ENCODE data around the gene STAT1. TPM values are rescaled to one million over a fixed set of nuclear protein-coding genes. Genes with fewer than 3 reads are reported as not detected.
A peak's percentile ranks its signal among the peaks of the same experiment; 100 is the strongest.

Gene STAT1
- polyA plus RNA-seq, 1 donor, result 78.7 TPM

- 17% methylated on average over 1 of the region's 8 CpGs for WGBS (ENCODE audit: insufficient coverage, low lambda C conversion rate)
Observed at GRCh38 chr2:191032588-191033429, 18.8 kb upstream of the STAT1 start.

GRCh38 chr2:191031256-191031655 lies 17.3 kb upstream of the STAT1 start:
- Histone ChIP-seq H3K27ac (ENCODE audit: low read length) (peak overlapping the region; percentile 18), H3K4me1 (ENCODE audit: control insufficient read depth, insufficient read depth, low read length) (peaks cover 25% of the 10 kb centered on the region), H3K27me3 (ENCODE audit: control insufficient read depth, insufficient read depth, low read length) (no peaks in the 10 kb centered on the region), H3K36me3 (ENCODE audit: control insufficient read depth, insufficient read depth, low read length) (no peaks in the 10 kb centered on the region), H3K9me3 (ENCODE audit: control insufficient read depth, low read depth, low read length) (no peaks in the 10 kb centered on the region), H3K4me3 (ENCODE audit: low read length) (no peak overlapping the region)
- no peak for DNase-seq
- WGBS (ENCODE audit: insufficient coverage, low lambda C conversion rate), result 27% methylated on average over 2 of the region's 2 CpGs

More at GRCh38 chr2:191032588-191033429, 18.8 kb upstream of the STAT1 start:
- no peak for DNase-seq
- H3K27me3 ChIP-seq (ENCODE audit: control insufficient read depth, insufficient read depth, low read length), result no peaks in the 10 kb centered on the region
- no peak overlapping the region for H3K4me3 ChIP-seq (ENCODE audit: low read length)
- H3K36me3 ChIP-seq (ENCODE audit: control insufficient read depth, insufficient read depth, low read length), result no peaks in the 10 kb centered on the region
- H3K4me1 ChIP-seq (ENCODE audit: control insufficient read depth, insufficient read depth, low read length), result peaks cover 22% of the 10 kb centered on the region
- H3K9me3 ChIP-seq (ENCODE audit: control insufficient read depth, low read depth, low read length), result no peaks in the 10 kb centered on the region
- H3K27ac ChIP-seq (ENCODE audit: low read length), result peak overlapping the region; percentile 37

- Histone ChIP-seq H3K4me3 (ENCODE audit: low read length) (no peak overlapping the region), H3K27ac (ENCODE audit: low read length) (peak overlapping the region; percentile 18)
Observed at GRCh38 chr2:191030521-191031154, 16.7 kb upstream of the STAT1 start.

GRCh38 chr2:191029280-191029950 lies 15.4 kb upstream of the STAT1 start:
- Histone ChIP-seq H3K9me3 (ENCODE audit: control insufficient read depth, low read depth, low read length) (no peaks in the 10 kb centered on the region), H3K36me3 (ENCODE audit: control insufficient read depth, insufficient read depth, low read length) (no peaks in the 10 kb centered on the region), H3K4me1 (ENCODE audit: control insufficient read depth, insufficient read depth, low read length) (peaks cover 31% of the 10 kb centered on the region), H3K4me3 (ENCODE audit: low read length) (no peak overlapping the region), H3K27me3 (ENCODE audit: control insufficient read depth, insufficient read depth, low read length) (no peaks in the 10 kb centered on the region), H3K27ac (ENCODE audit: low read length) (no peak overlapping the region)
- no peak for DNase-seq
- WGBS (ENCODE audit: insufficient coverage, low lambda C conversion rate), result 77% methylated on average over 4 of the region's 10 CpGs

More at GRCh38 chr2:191030521-191031154, 16.7 kb upstream of the STAT1 start:
- no peaks in the 10 kb centered on the region for H3K9me3 ChIP-seq (ENCODE audit: control insufficient read depth, low read depth, low read length)
- no peaks in the 10 kb centered on the region for H3K27me3 ChIP-seq (ENCODE audit: control insufficient read depth, insufficient read depth, low read length)
- no peaks in the 10 kb centered on the region for H3K36me3 ChIP-seq (ENCODE audit: control insufficient read depth, insufficient read depth, low read length)
- H3K4me1 ChIP-seq (ENCODE audit: control insufficient read depth, insufficient read depth, low read length), result peaks cover 31% of the 10 kb centered on the region
- peak in 1 of 2 donors; percentile 48 for DNase-seq
- WGBS (ENCODE audit: insufficient coverage, low lambda C conversion rate), result 38% methylated on average over 3 of the region's 8 CpGs

GRCh38 chr2:191026377-191026776 lies 12.4 kb upstream of the STAT1 start:
- Histone ChIP-seq H3K27me3 (ENCODE audit: control insufficient read depth, insufficient read depth, low read length) (no peaks in the 10 kb centered on the region), H3K9me3 (ENCODE audit: control insufficient read depth, low read depth, low read length) (no peaks in the 10 kb centered on the region), H3K36me3 (ENCODE audit: control insufficient read depth, insufficient read depth, low read length) (no peaks in the 10 kb centered on the region), H3K27ac (ENCODE audit: low read length) (no peak overlapping the region), H3K4me1 (ENCODE audit: control insufficient read depth, insufficient read depth, low read length) (peaks cover 22% of the 10 kb centered on the region), H3K4me3 (ENCODE audit: low read length) (no peak overlapping the region)
- no peak for DNase-seq
- WGBS (ENCODE audit: insufficient coverage, low lambda C conversion rate), result no CpG with 5 or more reads among the region's 2 CpGs

- no peaks in the 10 kb centered on the region for H3K9me3 ChIP-seq (ENCODE audit: control insufficient read depth, low read depth, low read length)
- DNase-seq, result no peak
- no peaks in the 10 kb centered on the region for H3K36me3 ChIP-seq (ENCODE audit: control insufficient read depth, insufficient read depth, low read length)
- no CpG with 5 or more reads among the region's 1 CpG for WGBS (ENCODE audit: insufficient coverage, low lambda C conversion rate)
- peaks cover 18% of the 10 kb centered on the region for H3K4me1 ChIP-seq (ENCODE audit: control insufficient read depth, insufficient read depth, low read length)
- no peaks in the 10 kb centered on the region for H3K27me3 ChIP-seq (ENCODE audit: control insufficient read depth, insufficient read depth, low read length)
- H3K27ac ChIP-seq (ENCODE audit: low read length), result no peak overlapping the region
- H3K4me3 ChIP-seq (ENCODE audit: low read length), result no peak overlapping the region
Observed at GRCh38 chr2:191025135-191025534, 11.2 kb upstream of the STAT1 start.

- H3K27ac ChIP-seq (ENCODE audit: low read length), result no peak overlapping the region
Observed at GRCh38 chr2:191023235-191023679, 9.3 kb upstream of the STAT1 start.

GRCh38 chr2:191020742-191021381 lies 6.9 kb upstream of the STAT1 start:
- Histone ChIP-seq H3K27me3 (ENCODE audit: control insufficient read depth, insufficient read depth, low read length) (no peaks in the 10 kb centered on the region), H3K9me3 (ENCODE audit: control insufficient read depth, low read depth, low read length) (no peaks in the 10 kb centered on the region), H3K4me1 (ENCODE audit: control insufficient read depth, insufficient read depth, low read length) (peaks cover 10% of the 10 kb centered on the region), H3K36me3 (ENCODE audit: control insufficient read depth, insufficient read depth, low read length) (no peaks in the 10 kb centered on the region), H3K27ac (ENCODE audit: low read length) (peak overlapping the region; percentile 84), H3K4me3 (ENCODE audit: low read length) (peak overlapping the region; percentile 73)
- no CpG with 5 or more reads among the region's 14 CpGs for WGBS (ENCODE audit: insufficient coverage, low lambda C conversion rate)
- DNase-seq, result peak; percentile 44 to 74

More at GRCh38 chr2:191023235-191023679, 9.3 kb upstream of the STAT1 start:
- Histone ChIP-seq H3K27me3 (ENCODE audit: control insufficient read depth, insufficient read depth, low read length) (no peaks in the 10 kb centered on the region), H3K9me3 (ENCODE audit: control insufficient read depth, low read depth, low read length) (no peaks in the 10 kb centered on the region), H3K4me1 (ENCODE audit: control insufficient read depth, insufficient read depth, low read length) (peaks cover 17% of the 10 kb centered on the region), H3K4me3 (ENCODE audit: low read length) (no peak overlapping the region), H3K36me3 (ENCODE audit: control insufficient read depth, insufficient read depth, low read length) (no peaks in the 10 kb centered on the region)
- 100% methylated on average over 2 of the region's 7 CpGs for whole genome bisulfite sequencing (ENCODE audit: insufficient coverage, low lambda C conversion rate)
- DNase-seq, result peak in 1 of 2 donors; percentile 28

- H3K9me3 ChIP-seq (ENCODE audit: control insufficient read depth, low read depth, low read length), result no peaks in the 10 kb centered on the region
- H3K36me3 ChIP-seq (ENCODE audit: control insufficient read depth, insufficient read depth, low read length), result no peaks in the 10 kb centered on the region
- peak overlapping the region; percentile 73 for H3K4me3 ChIP-seq (ENCODE audit: low read length)
- H3K27ac ChIP-seq (ENCODE audit: low read length), result peak overlapping the region; percentile 84
- peaks cover 9% of the 10 kb centered on the region for H3K4me1 ChIP-seq (ENCODE audit: control insufficient read depth, insufficient read depth, low read length)
- WGBS (ENCODE audit: insufficient coverage, low lambda C conversion rate), result no CpG with 5 or more reads among the region's 59 CpGs
- H3K27me3 ChIP-seq (ENCODE audit: control insufficient read depth, insufficient read depth, low read length), result no peaks in the 10 kb centered on the region
- DNase-seq, result peak; percentile 98 to 99
Observed at GRCh38 chr2:191020221-191020741, 6.3 kb upstream of the STAT1 start.

All from large intestine (tissue), 3 donors.